Epithelial cell of proximal tubule (primary cell): ENCODE measurements around the gene RRAS2. TPM values are rescaled to one million over a fixed set of nuclear protein-coding genes. Genes with fewer than 3 reads are reported as not detected.
"Not testable (repeated sequence)": the region's sequence is repeated elsewhere in the genome, so short reads cannot be mapped to it uniquely, and the experiment has no call there.

Source experiments
- DNase-seq: peaks from one replicate; pipeline ENCODE4 v3.0.0-alpha.2; 2011; ENCODE audit warnings: low read depth
- H3K4me3 ChIP-seq: 2 replicates; pipeline ENCODE4 v1.5.1; 2011; ENCODE audit warnings: low read depth, mild to moderate bottlenecking, low read length
- total RNA-seq: library from RNA; depleted of rRNA; stranded (reverse); fragments of >200 nt; gene quantifications from 2 replicates; pipeline ENCODE4 v1.2.3, GENCODE V29; 2015
- TF ChIP-seq, protein P1 (sequence below): conservative IDR thresholded peaks from 2 replicates; pipeline ENCODE4 v1.5.1; 2012; ENCODE audit warnings: low read depth, mild to moderate bottlenecking, low read length

The RRAS2 gene
- 86.7 and 90.0 TPM in 2 replicates for total RNA-seq

DNA sequence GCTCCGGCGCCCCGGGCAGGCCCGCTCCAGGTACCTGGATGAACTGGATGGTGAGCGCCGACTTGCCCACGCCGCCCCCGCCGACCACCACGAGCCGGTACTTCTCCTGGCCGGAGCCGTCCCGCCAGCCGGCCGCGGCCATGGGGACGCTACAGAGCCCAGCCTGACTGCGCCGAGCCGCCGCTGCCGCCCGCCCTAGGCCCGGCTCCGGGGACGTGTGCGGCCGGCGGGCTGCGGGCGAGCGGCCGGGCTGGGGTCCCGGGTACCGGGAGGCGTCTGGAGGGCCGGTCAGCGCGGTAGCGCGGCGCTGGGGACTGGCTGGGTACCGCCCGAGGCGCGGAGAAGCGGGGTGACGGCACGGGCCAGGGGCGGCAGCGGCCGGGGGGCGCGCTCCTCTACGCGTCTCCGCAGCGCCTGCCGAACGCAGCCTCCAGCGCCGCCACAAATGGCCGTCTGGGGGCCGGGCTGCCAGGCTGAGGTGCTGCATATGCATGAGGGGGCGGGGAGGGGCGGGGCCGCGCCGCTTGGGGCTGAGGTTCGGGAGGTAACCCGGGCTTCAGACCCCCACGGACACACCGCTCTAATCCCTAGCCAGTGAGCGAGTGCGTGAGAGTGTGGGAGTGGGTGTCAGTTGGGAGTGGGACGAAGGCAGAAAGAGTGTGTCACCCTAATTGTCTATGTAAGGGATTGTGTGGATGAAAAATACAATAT lies at the start of gene RRAS2:
TSS of gene RRAS2 (minus strand) at position 455 of the 711 bp plus-strand sequence. CDS start at position 142, 313 bp downstream.
- peak within 1 kb of the TSS; percentile 84 for H3K4me3 ChIP-seq
- TF ChIP-seq, protein P1, sequence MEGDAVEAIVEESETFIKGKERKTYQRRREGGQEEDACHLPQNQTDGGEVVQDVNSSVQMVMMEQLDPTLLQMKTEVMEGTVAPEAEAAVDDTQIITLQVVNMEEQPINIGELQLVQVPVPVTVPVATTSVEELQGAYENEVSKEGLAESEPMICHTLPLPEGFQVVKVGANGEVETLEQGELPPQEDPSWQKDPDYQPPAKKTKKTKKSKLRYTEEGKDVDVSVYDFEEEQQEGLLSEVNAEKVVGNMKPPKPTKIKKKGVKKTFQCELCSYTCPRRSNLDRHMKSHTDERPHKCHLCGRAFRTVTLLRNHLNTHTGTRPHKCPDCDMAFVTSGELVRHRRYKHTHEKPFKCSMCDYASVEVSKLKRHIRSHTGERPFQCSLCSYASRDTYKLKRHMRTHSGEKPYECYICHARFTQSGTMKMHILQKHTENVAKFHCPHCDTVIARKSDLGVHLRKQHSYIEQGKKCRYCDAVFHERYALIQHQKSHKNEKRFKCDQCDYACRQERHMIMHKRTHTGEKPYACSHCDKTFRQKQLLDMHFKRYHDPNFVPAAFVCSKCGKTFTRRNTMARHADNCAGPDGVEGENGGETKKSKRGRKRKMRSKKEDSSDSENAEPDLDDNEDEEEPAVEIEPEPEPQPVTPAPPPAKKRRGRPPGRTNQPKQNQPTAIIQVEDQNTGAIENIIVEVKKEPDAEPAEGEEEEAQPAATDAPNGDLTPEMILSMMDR: no peak
- DNase-seq: no peak

DNA sequence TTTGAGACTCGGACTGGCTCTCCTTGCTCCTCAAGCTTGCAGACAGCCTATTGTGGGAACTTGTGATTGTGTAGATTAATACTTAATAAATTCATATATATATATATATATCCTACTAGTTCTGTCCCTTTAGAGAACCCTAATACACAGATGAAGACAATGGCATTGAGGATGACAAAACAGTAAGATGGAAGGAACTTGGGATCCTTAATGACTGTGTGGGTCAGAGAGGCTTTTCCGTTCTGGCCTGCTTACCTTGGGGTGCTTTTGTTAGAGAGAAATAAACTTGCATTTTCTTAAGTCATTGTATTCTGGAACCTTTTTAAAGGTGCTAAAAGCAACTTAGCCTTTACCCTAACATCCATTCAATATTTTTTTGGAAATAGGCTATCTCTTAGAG lies 49.6 kb upstream of the RRAS2 start:
- no peak for DNase-seq
- TF ChIP-seq, protein P1: no peak
- no peak overlapping the region for H3K4me3 ChIP-seq

DNA sequence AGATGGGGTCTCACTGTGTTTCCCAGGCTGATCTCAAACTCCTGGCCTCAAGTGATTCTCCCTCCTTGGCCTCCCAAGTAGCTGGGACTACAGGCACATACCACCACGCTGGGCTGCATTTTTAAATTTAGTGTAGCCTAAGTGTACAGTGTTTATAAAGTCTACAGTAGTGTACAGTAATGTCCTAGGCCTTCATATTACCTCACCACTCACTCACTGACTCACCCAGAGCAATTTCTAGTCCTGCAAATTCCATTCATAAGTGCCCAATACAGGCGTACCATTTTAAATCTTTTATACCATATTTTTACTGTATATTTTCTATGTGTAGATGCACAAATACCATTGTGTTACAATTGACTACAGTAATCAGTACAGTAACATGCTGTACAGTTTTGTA lies 47.1 kb upstream of the RRAS2 start:
- DNase-seq, H3K4me3 ChIP-seq: not testable (repeated sequence)

DNA sequence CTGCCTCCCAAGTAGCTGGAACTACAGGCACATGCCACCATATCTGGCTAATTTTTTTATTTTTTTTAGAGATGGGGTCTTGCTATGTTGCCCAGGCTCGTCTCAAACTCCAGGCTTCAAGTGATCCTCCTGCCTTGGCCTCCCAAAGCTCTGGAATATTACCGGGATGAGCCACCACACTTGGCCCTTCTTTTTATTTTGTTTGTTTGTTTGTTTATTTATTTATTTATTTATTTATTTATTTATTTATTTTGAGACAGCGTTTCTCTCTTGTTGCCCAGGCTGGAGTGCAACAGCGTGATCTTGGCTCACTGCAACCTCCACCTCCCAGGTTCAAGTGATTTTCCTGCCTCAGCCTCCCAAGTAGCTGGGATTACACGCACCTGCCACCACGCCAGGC lies 44.5 kb upstream of the RRAS2 start:
- DNase-seq, H3K4me3 ChIP-seq: not testable (repeated sequence)

DNA sequence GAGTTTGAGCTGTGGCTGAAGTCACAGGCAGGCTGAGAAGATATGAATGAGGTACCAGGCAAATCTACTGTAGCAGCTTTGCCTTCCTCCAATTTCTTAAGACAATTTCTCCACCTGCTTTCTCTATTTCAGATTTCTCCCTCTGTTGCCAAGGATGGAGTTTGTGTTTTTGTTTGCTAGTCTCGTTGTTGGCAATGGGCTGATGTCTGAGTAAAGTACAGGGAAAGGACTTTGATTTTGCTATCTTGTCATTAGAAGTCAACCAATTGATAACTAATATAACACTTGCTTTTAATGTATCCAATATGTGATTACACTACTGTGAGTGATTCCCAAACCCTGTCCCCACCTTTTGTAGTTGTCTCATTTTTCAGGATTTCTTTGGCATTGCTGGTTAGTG lies 40.1 kb upstream of the RRAS2 start:
- TF ChIP-seq, protein P1: no peak
- H3K4me3 ChIP-seq: no peak overlapping the region
- DNase-seq: no peak

DNA sequence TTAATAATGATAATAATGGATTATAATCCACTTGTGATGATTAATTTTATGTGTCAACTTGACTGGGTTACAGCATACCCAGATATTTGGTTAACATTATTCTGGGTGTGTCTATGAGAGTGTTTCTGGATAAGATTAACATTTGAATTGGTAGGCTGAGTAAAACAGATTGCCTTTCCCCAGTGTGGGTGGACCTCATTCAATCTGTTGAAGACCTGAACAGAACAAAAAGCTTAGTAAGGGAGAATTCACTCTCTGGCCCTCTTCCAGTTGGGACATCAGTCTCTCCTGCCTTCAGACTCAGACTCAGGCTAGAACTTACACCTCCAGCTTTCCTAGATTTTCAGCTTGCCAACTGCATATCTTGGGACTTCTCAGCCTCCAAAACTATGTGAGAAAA lies 37.3 kb upstream of the RRAS2 start:
- H3K4me3 ChIP-seq: no peak overlapping the region
- no peak for DNase-seq
- TF ChIP-seq, protein P1: no peak

DNA sequence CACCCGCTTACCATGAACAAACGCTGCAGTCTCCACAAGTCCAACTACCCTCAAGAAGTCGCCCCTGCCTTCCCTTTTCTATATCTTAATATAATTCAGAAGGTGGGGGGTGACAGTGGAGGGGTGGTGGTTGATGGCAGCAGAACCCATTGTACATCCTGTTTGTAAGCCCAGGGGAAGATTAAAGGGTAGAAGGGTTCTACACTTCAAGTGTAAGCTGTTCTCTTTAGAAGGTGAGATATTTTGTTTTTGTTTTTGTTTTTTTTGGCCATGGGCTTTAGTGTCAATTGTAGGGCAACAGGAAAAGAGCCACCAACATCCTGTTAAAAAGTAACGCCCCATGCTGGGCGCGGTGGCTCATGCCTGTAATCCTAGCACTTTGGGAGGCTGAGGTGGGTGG lies 34.9 kb upstream of the RRAS2 start:
- DNase-seq: no peak
- TF ChIP-seq, protein P1: no peak
- no peak overlapping the region for H3K4me3 ChIP-seq

DNA sequence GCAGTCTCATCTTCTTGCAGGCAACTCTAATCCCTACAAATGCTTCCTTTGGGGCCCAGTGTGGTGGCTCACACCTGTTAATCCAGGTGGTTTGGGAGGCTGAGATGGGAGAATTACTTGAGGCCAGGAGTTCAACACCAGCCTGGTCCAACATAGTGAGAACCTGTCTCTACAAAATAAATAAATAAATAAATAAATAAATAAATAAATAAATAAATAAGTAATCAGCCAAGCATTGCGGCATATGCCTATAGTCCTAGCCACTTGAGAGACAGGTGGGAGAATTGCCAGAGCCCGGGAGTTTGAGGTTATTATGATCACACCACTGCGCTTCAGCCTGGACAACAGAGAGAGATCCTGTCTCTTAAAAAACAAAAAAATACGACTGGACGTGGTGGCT lies 34.1 kb upstream of the RRAS2 start:
- DNase-seq: no peak
- TF ChIP-seq, protein P1: no peak
- H3K4me3 ChIP-seq: no peak overlapping the region
